ENCODE data around the gene ANO5. TPM values are rescaled to one million over a fixed set of nuclear protein-coding genes. Genes with fewer than 3 reads are reported as not detected.
A peak's percentile ranks its signal among the peaks of the same experiment; 100 is the strongest.

Gene ANO5, protein sequence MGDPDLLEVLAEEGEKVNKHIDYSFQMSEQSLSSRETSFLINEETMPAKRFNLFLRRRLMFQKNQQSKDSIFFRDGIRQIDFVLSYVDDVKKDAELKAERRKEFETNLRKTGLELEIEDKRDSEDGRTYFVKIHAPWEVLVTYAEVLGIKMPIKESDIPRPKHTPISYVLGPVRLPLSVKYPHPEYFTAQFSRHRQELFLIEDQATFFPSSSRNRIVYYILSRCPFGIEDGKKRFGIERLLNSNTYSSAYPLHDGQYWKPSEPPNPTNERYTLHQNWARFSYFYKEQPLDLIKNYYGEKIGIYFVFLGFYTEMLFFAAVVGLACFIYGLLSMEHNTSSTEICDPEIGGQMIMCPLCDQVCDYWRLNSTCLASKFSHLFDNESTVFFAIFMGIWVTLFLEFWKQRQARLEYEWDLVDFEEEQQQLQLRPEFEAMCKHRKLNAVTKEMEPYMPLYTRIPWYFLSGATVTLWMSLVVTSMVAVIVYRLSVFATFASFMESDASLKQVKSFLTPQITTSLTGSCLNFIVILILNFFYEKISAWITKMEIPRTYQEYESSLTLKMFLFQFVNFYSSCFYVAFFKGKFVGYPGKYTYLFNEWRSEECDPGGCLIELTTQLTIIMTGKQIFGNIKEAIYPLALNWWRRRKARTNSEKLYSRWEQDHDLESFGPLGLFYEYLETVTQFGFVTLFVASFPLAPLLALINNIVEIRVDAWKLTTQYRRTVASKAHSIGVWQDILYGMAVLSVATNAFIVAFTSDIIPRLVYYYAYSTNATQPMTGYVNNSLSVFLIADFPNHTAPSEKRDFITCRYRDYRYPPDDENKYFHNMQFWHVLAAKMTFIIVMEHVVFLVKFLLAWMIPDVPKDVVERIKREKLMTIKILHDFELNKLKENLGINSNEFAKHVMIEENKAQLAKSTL
- total RNA-seq (1 to 10 TPM; 1.1 to 3.7 (median 1.6) TPM), polyA plus RNA-seq (1 to 10 TPM in 1 of 2 donors, under 1 TPM in 1; 0.48 to 2.4 TPM)
- long read RNA-seq, donor 1, partial matches to known transcripts: 0 of 1 reads
- long read RNA-seq, donor 1, other reads (novel, unspliced or antisense): 1 of 1 reads
- long read RNA-seq, donor 2: 0 reads
- long read RNA-seq, donor 3: 0 reads

DNA sequence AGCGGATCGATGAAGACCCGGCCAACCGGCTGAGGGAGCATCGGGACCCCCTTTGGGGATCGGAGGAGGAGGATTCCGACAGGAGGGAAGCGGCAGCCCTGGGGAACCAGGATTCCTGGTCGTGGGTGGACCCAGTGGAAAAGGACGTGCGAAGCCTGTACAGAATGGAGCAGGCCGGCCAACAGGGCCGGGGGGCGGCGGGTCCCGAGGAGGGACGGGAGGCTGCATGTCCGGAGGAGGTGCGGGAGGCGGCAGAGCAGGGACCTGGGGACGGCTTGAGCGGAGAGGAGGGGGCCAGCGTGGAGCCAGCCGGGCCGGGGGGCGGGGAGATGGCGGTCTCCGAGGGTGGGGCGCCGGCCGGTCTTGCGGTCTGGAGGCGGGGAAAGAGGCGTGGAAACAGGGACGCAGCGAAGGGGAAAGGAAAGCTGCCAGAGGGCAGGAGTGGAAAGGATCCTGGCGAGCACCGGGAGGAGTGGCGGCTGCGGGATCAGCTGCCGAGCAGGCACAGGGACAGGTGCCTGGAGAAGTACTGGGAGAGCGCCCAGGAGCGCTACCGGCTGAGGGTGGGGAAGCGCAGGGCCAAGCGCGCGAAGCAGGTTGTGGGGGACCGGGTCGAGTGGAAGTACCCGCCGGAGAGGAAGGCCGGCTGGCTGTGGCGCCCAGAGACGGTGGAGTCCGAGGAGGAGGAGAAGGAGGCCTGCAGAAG, at the start of gene ANO5:
Gene ANO5 (plus strand): TSS at position 444 of the 706 bp plus-strand sequence. CDS start 408 bp downstream, outside the sequence.
- H3K9me3 ChIP-seq: no peaks in the 10 kb centered on the region
- H3K36me3 ChIP-seq: no peaks in the 10 kb centered on the region
- peak within 1 kb of the TSS; percentile 57 for H3K4me3 ChIP-seq
- H3K4me1 ChIP-seq (ENCODE audit: insufficient read depth): peaks cover 5% of the 10 kb centered on the region
- TF ChIP-seq POLR2A (IDR thresholded peaks at IDR 0.05) (no peak), EP300 (IDR thresholded peaks at IDR 0.05) (no peak)
- TF ChIP-seq, protein P1, sequence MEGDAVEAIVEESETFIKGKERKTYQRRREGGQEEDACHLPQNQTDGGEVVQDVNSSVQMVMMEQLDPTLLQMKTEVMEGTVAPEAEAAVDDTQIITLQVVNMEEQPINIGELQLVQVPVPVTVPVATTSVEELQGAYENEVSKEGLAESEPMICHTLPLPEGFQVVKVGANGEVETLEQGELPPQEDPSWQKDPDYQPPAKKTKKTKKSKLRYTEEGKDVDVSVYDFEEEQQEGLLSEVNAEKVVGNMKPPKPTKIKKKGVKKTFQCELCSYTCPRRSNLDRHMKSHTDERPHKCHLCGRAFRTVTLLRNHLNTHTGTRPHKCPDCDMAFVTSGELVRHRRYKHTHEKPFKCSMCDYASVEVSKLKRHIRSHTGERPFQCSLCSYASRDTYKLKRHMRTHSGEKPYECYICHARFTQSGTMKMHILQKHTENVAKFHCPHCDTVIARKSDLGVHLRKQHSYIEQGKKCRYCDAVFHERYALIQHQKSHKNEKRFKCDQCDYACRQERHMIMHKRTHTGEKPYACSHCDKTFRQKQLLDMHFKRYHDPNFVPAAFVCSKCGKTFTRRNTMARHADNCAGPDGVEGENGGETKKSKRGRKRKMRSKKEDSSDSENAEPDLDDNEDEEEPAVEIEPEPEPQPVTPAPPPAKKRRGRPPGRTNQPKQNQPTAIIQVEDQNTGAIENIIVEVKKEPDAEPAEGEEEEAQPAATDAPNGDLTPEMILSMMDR (IDR thresholded peaks at IDR 0.05): no peak
- peak; percentile 24 to 59 (median 42) for DNase-seq
- 1% methylated on average over 56 of the region's 56 CpGs for WGBS, 3 donors
- no peak within 1 kb of the TSS for H3K27ac ChIP-seq
- intact Hi-C loops (cut with DNase I): no loop called here
- H3K27me3 ChIP-seq: no peaks in the 10 kb centered on the region

DNA sequence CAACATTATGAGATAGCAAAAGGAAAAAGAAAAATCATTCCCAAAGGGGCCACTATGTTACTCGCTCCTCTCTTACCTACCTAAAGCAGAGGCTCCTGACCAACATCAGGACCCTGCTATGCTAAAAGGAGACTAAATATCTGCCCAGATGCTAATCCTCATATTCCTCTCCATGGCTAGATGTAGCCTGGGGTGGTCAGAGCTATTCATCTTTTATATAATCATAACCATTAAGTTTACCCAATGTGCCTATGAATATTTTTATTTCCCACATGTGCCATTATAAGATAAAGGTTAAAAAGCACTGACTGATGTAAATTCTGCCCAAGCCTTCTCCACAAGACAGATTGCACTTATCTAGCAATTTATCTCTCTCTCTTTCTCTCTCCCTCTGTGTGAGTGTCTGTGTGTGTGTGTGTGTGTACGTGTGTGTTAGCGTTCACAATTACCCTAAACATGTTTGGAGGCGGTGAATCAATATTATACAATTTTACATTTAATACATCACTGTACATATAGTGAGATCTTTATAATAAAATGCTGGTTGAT, 41.2 kb upstream of the ANO5 start:
- no peaks in the 10 kb centered on the region for H3K27me3 ChIP-seq
- intact Hi-C loops (cut with DNase I): no loop called here
- H3K4me3 ChIP-seq: no peak overlapping the region
- WGBS, 3 donors: 86 to 91% (median 89%) methylated on average over 4 of the region's 4 CpGs
- H3K27ac ChIP-seq: no peak overlapping the region
- TF ChIP-seq, protein P1 (IDR thresholded peaks at IDR 0.05): no peak
- no peak for TF ChIP-seq POLR2A (IDR thresholded peaks at IDR 0.05)
- no peak for TF ChIP-seq EP300 (IDR thresholded peaks at IDR 0.05)
- no peaks in the 10 kb centered on the region for H3K4me1 ChIP-seq (ENCODE audit: insufficient read depth)
- no peak for DNase-seq
- H3K36me3 ChIP-seq: no peaks in the 10 kb centered on the region
- H3K9me3 ChIP-seq: no peaks in the 10 kb centered on the region

DNA sequence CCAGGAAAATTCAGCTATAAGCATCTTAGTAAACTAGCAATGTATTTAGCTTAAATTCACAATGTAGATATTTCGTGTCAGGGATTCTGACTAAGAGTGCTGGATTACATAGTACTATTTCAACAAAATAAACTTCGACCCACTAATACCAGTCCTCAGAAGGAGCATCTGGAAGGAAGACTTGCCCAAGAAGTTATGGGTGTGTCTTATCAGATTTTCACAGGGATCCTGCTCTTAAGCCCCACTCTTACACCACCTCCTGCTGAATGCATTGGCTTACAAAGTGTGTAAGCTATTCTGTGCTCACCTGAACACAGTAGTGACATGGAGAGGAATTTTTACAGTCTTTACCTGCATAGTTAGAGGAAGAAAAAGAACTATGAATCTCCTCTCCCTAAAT, 35.4 kb upstream of the ANO5 start:
- Histone ChIP-seq H3K9me3 (no peaks in the 10 kb centered on the region), H3K27ac (no peak overlapping the region), H3K36me3 (no peaks in the 10 kb centered on the region), H3K4me3 (no peak overlapping the region), H3K27me3 (no peaks in the 10 kb centered on the region), H3K4me1 (ENCODE audit: insufficient read depth) (no peaks in the 10 kb centered on the region)
- WGBS, 3 donors: 83 to 87% (median 84%) methylated on average over 2 of the region's 2 CpGs
- intact Hi-C loops (cut with DNase I): no loop called here
- DNase-seq: no peak
- TF ChIP-seq, protein P1 (IDR thresholded peaks at IDR 0.05): no peak
- TF ChIP-seq EP300 (IDR thresholded peaks at IDR 0.05) (no peak), POLR2A (IDR thresholded peaks at IDR 0.05) (no peak)
